SIG-M5 treated with dmso at 0.1 percent for 504 hours (cell line): ENCODE data around the gene DUS1L.
A peak's percentile ranks its signal among the peaks of the same experiment; 100 is the strongest.
"Not testable (repeated sequence)": the region's sequence is repeated elsewhere in the genome, so short reads cannot be mapped to it uniquely, and the experiment has no call there.

Source experiments
- DNase-seq: peaks from one replicate; lab custom pipeline; 2025; ENCODE audit not compliant: unreplicated experiment; lab: John Stamatoyannopoulos, UW

Gene DUS1L

DNA sequence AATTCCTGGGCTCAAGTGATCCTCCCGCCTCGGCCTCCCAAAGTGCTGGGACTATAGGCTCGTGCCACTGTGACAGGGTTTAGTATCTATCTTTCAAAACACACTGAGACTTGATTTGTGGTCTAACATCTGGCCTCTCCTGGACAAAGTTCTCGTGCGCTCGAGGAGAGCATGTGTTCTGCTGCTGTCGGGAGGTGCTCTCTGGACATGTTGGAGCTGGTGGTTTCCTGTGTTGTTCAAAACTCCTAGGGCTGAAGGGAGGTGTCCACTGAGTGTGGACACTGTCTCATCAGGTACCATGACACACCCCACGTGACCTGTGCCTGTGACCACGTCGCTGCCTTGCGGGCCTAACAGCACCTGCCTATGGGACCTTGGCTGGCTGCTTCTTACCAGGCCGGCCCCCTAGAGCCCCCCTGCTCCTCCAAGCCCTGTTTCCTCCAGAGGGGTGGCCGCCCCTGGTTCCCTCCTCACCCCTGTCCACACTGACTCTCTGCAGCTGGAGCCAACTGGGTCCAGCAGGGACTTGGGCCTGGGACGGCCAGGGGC, 19.6 kb downstream of the DUS1L start:
- no peak for DNase-seq

GRCh38 chr17:82043507-82043906, 22.1 kb downstream of the DUS1L start:
- no peak for DNase-seq

GRCh38 chr17:82042649-82043048, 23.0 kb downstream of the DUS1L start:
- DNase-seq: no peak

DNA sequence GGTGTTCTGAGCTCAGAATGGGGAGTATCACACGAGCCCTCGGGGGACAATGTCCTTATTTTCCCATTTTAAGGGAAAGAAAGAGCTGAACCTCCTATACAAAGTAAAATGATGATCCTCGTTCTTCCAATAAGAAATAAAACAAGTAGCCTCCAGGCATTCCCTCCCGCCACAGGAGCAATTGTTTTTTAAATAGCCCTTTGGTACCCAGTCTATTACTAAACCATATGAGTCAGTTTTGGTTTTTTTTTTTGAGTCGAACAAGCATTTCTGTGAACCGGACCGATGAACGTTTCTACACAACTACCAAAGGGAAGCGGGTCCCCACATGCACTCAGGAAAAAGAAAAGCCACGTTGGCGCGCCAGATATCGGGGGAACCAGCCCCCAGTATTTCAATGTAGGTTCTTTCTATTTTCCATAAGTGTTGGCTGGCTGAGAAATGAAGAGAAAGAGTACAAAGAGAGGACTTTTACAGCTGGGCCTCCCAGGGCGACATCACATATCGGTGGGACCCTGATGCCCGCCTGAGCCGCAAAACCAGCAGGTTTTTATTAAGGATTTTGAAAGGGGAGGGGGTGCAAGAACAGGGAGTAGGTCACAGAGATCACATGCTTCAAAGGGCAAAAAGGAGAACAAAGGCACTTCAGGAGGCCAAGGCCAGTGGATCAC, 24.3 kb downstream of the DUS1L start:
- DNase-seq: peak; percentile 9

- no peak for DNase-seq
Measured at GRCh38 chr17:82039695-82040299, 25.8 kb downstream of the DUS1L start.

DNA sequence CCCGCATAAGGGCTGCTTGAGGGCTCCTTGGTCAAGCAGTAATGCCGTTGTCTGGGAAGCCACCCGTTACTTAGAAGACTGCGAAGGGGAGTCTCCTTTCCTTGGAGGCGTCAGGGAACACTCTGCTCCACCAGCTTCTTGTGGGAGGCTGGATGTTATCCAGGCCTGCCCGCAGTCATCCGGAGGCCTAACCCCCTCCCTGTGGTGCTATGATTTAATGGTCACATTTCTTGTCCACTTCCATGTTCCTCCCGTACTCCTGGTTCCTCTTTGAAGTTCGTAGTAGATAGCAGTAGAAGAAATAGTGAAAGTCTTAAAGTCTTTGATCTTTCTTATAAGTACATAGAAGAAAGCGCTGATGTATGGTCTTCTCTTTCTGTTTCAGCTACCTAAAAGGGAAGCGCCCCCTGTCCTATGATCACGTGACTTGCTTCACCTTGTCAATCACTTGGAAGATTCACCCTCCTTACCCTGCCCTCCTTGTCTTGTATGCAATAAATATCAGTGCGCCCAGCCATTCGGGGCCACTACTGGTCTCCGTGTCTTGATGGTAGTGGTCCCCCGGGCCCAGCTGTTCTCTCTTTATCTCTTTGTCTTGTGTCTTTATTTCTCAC, 26.7 kb downstream of the DUS1L start:
- not testable (repeated sequence) for DNase-seq

DNA sequence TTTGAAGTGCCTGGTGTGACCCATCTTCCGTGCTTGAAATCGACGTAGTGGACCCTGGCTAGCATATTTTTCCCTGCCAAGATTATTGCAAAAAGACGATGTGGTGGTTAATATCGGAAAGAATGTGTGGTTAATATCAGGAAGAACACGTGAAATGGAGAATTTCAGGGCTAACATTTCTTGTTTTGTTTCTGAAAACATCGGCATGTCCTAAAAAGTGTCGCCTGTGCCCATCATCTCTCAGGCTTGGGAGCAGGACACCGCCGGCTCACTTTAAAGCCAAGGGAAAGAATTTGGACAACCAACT, 27.8 kb downstream of the DUS1L start:
- no peak for DNase-seq

- peak; percentile 97 for DNase-seq
Measured at GRCh38 chr17:82037092-82037888, 28.3 kb downstream of the DUS1L start, which contains the start of gene DCXR. Gene DCXR, minus strand, starts transcription at chr17:82037697. Its CDS starts 15 bp downstream, at chr17:82037682.

GRCh38 chr17:82036634-82037091, 28.9 kb downstream of the DUS1L start:
- no peak for DNase-seq

DNA sequence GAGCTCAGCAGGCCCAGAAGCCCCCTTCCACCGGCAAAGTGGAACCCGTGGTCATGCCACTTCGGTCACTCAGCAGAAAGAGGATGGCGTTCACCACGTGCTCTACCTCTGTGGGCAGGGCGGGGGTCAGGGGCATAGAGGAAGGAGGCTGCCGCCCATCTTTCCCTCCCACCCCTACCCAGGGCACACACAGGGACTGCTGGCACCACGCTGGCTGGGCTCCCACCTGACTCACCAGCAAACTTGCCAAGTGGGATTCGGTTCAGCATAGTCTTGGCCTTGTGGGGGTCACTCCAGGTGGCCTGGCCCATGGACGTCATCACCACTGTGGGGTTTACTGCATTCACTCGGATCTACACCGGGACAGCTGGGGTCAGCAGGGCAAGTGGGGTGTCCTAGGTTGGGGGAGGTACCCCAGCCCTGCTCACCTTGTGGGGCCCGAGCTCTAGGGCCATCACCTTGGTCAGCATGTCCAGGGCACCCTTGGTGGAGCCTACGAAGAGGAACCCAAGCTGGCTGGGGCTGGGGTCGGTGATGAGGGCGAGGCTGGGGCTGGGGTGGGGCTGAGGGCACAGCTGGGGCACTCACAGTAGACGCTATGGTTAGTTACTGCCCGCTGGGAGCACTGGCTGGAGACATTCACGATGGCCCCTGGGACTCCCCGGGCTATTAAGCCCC, 29.5 kb downstream of the DUS1L start:
- DNase-seq: no peak

DNA sequence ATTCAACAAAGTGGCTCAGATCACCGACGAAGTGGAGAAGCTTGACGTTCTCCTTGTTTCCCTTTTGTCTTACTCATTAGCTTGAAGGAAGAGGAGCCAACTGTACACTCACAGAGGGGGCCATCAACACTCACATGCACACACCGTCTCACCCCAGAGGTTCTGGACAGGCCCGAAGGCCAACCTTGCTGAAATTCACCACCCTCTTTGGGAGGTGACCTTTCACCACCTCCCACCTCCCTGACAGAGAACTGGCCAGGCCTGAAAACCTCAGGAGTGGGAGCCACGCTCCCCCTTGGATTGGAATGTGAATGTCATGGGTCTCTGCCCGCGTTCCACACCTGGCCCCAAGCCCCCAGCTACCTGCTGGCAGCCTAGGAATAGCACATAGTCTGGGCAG, 30.1 kb downstream of the DUS1L start:
- DNase-seq: no peak

- no peak for DNase-seq
Measured at GRCh38 chr17:82034371-82035011, 31.1 kb downstream of the DUS1L start.

DNA sequence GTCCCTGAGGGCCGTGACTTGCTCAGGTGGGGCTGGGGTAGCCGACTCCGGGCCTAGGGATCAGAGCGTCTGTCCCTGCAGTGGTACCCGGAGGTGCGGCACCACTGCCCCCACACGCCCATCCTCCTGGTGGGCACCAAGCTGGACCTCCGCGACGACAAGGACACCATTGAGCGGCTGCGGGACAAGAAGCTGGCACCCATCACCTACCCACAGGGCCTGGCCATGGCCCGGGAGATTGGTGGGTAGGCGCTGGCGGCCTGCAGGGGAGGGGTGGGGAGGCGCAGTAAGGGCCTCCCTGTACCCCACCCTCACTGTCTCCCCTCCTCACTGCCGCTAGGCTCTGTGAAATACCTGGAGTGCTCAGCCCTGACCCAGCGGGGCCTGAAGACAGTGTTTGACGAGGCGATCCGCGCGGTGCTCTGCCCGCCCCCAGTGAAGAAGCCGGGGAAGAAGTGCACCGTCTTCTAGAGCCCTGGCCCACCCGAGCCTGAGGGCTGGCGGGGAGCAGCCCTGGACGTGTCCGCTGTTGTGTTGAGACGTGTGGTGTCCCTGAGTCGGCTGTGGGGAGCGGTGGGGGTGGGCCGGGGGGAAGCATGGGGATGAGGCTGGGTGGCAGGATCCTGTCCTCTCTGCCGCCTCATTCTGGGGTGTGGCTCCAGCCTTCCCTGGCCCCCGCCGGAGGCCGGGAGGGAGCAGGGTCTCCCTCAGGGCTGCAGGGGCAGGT, 32.1 kb downstream of the DUS1L start:
- DNase-seq: no peak

- DNase-seq: peak; percentile 30
Measured at GRCh38 chr17:82031885-82032627, 33.5 kb downstream of the DUS1L start.

DNA sequence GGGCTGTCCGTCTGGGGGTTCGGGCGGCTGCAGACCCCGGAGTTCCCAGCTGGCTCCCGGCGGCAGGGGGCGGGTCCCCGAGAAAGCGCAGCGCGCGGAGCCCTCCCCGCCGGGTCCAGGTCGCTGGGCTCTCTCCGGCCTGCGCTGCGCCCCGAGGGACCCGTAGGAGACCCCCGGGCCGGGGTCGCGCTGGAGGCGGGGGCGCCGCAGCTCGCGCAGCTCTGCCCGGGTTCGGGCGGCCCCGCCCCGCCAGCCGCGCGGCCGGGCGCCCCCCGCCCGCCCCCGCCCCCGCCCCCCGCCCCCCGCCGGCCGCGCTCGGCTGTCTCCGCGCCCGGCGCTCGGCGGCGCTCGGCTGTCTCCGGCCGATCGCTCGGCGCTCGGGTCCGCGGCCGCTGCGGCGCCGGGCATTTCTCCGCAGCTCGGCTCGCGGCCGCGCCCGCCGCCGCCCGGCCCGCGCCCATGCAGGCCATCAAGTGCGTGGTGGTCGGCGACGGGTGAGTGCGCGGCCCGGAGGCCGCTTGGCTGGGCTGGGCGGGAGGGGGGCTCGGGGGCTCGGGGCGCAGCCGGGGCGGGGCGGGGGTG, 34.2 kb downstream of the DUS1L start, which contains the start of gene RAC3:
Gene RAC3 (plus strand): TSS at position 376 of the 582 bp plus-strand sequence. CDS start 84 bp downstream, at position 460.
- no peak for DNase-seq

DNA sequence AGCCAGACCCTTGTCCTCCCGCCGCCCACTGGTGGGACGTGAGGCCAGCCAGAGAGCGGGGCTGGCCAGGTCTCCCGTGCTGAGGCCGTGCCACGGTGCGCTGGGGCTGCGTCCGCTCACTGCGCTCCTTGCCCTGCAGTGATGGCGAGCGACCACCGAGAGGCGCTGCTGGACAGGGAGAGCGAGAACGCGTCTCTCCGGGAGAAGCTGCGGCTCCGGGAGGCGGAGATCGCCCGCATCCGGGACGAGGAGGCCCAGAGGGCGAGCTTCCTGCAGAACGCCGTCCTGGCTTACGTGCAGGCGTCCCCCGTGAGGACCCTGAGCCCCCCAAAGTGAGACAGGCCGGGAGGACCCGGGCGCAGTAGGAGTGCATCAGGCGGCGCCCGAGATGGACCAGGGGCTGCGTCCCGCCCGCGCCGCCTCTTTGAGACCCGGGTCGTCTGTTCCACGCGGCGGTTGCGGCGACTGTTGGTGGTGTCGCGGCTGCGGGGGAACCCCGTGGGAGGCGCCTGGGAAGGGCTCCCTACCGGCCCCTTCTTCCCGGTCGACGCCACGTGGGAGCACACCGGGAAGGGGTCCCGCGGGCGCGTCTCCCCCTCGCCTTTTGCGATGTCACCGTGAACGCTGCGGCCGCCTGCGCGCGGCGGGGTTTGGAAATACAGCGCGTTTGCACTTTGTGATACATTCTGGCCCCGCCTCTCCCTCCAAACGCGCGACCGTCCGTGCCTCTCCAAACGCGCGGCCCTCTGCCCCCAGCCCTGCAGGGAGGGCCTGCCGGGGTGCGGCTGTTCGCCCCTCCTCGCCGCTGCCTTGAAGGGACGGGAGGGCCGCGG, 34.9 kb downstream of the DUS1L start:
- DNase-seq: peak; percentile 75

DNA sequence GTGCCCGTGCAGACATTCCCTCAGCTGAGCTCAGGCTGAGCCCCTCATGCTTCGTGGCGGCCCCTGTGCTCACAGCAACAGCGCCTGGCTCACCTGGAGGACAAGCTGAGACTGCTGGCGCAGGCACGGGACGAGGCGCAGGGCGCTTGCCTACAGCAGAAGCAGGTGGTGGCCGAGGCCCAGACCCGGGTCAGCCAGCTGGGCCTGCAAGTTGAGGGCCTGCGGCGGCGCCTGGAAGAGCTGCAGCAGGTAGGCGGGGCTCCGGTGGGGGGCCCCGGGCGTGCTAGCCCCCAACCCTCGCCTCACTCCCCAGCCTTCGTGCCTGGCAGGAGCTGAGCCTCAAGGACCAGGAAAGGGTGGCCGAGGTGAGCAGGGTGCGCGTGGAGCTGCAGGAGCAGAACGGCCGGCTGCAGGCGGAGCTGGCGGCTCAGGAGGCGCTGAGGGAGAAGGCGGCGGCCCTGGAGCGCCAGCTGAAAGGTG, 35.6 kb downstream of the DUS1L start:
- DNase-seq: no peak
